H1 (cell line): Measurements from ENCODE around the gene CEP120.

ENCODE experiments used
- EZH2 ChIP-seq: fragments of 200-600 bp; sonication (generic); IDR thresholded peaks from 2 replicates; pipeline ENCODE4 v1.7.1; 2012; ENCODE audit warnings: low read depth, mild to moderate bottlenecking, moderate library complexity, low read length, inconsistent platforms; ENCODE audit not compliant: severe bottlenecking
- KDM1A ChIP-seq: fragments of 200-600, 300-600 bp; sonication (generic); IDR thresholded peaks from 2 replicates; pipeline ENCODE4 v1.7.1; 2016; ENCODE audit warnings: mild to moderate bottlenecking, low read length, borderline replicate concordance
- USF2 ChIP-seq: IDR thresholded peaks from 2 replicates; pipeline ENCODE4 v1.6.1; 2011; ENCODE audit warnings: low read length, improper control_type of control experiment

- TF ChIP-seq EZH2 (no peak), KDM1A (no peak), USF2 (no peak)
Measured at GRCh38 chr5:123305751-123306150, 117.5 kb downstream of the CEP120 start.
